Loucy (cell line): ENCODE measurements around the gene CAMK1D.

Experiments used
- H2AFZ ChIP-seq: fragments of 200-600 bp; sonication (generic); 2 replicates; pipeline ENCODE4 v1.6.0; 2016; ENCODE audit warnings: antibody characterized with exemption, mild to moderate bottlenecking, low read length, moderate library complexity
- H3F3A ChIP-seq: fragments of 200-600 bp; 2 replicates; pipeline ENCODE4 v1.6.0; 2016; ENCODE audit warnings: antibody characterized with exemption, low read depth, mild to moderate bottlenecking
- H3K27me3 ChIP-seq: fragments of 200-600 bp; sonication (generic); 2 replicates; pipeline ENCODE4 v1.6.1; 2014; ENCODE audit warnings: low read length, mild to moderate bottlenecking; ENCODE audit not compliant: insufficient read depth, poor library complexity, severe bottlenecking
- H3K36me3 ChIP-seq: fragments of 200-600 bp; sonication (generic); 2 replicates; pipeline ENCODE4 v1.6.1; 2016; ENCODE audit warnings: low read length; ENCODE audit not compliant: insufficient read depth
- H3K4me1 ChIP-seq: fragments of 200-600 bp; sonication (generic); 2 replicates; pipeline ENCODE4 v1.5.1; 2014; ENCODE audit warnings: low read length, mild to moderate bottlenecking; ENCODE audit not compliant: insufficient read depth, poor library complexity, severe bottlenecking
- H3K4me2 ChIP-seq: fragments of 200-600 bp; sonication (generic); 2 replicates; pipeline ENCODE4 v1.6.0; 2014; ENCODE audit warnings: antibody characterized with exemption, low read length, low read depth, mild to moderate bottlenecking; ENCODE audit not compliant: poor library complexity, severe bottlenecking
- H3K4me3 ChIP-seq: fragments of 200-600 bp; sonication (generic); 2 replicates; pipeline ENCODE4 v1.5.1; 2014; ENCODE audit warnings: low read length, mild to moderate bottlenecking, mixed read lengths; ENCODE audit not compliant: poor library complexity, severe bottlenecking
- H3K79me2 ChIP-seq: fragments of 200-600 bp; sonication (generic); 2 replicates; pipeline ENCODE4 v1.6.1; 2014; ENCODE audit warnings: low read length; ENCODE audit not compliant: insufficient read depth
- H3K9ac ChIP-seq: fragments of 200-600 bp; sonication (generic); 2 replicates; pipeline ENCODE4 v1.6.0; 2014; ENCODE audit warnings: mild to moderate bottlenecking, low read depth, low read length, moderate library complexity; ENCODE audit not compliant: poor library complexity, severe bottlenecking
- H3K9me2 ChIP-seq: fragments of 200-600 bp; sonication (generic); replicated peaks from 2 replicates; pipeline ENCODE4 v1.6.1; 2016; ENCODE audit warnings: low read depth, low read length, mixed read lengths
- H3K9me3 ChIP-seq: fragments of 200-600 bp; sonication (generic); 2 replicates; pipeline ENCODE4 v1.6.1; 2014; ENCODE audit warnings: mild to moderate bottlenecking, antibody characterized with exemption, low read length, low read depth; ENCODE audit not compliant: insufficient read depth
- H4K20me1 ChIP-seq: fragments of 200-600 bp; sonication (generic); 2 replicates; pipeline ENCODE4 v1.6.0; 2014; ENCODE audit warnings: antibody characterized with exemption, low read length, mild to moderate bottlenecking; ENCODE audit not compliant: insufficient read depth, poor library complexity, severe bottlenecking
- EZH2phosphoT487 ChIP-seq: fragments of 200-600 bp; IDR thresholded peaks from 2 replicates; pipeline ENCODE4 v1.6.1; 2018; ENCODE audit warnings: antibody characterized with exemption, mild to moderate bottlenecking, moderate library complexity, borderline replicate concordance
- TF ChIP-seq, protein P1 (sequence below): fragments of 200-600 bp; sonication (generic); conservative IDR thresholded peaks from 2 replicates; pipeline ENCODE4 v1.5.1; 2014; ENCODE audit warnings: mild to moderate bottlenecking, antibody characterized with exemption, low read length

CAMK1D gene

GRCh38 chr10:12595936-12596576 lies 246.7 kb downstream of the CAMK1D start:
- Histone ChIP-seq H3K4me1 (peaks cover 11% of the 10 kb centered on the region), H3K9me2 (no peaks in the 10 kb centered on the region), H3K27me3 (no peaks in the 10 kb centered on the region), H3K9ac (no peak overlapping the region), H3F3A (no peaks in the 10 kb centered on the region), H3K79me2 (no peaks in the 10 kb centered on the region), H3K36me3 (peaks cover 3% of the 10 kb centered on the region; the same call in 1 of the 2 replicates), H3K4me2 (no peak overlapping the region), H2AFZ (no peak overlapping the region), H3K4me3 (no peak overlapping the region), H3K9me3 (peaks cover 7% of the 10 kb centered on the region; the same call in 1 of the 2 replicates), H4K20me1 (no peaks in the 10 kb centered on the region)
- TF ChIP-seq, protein P1, sequence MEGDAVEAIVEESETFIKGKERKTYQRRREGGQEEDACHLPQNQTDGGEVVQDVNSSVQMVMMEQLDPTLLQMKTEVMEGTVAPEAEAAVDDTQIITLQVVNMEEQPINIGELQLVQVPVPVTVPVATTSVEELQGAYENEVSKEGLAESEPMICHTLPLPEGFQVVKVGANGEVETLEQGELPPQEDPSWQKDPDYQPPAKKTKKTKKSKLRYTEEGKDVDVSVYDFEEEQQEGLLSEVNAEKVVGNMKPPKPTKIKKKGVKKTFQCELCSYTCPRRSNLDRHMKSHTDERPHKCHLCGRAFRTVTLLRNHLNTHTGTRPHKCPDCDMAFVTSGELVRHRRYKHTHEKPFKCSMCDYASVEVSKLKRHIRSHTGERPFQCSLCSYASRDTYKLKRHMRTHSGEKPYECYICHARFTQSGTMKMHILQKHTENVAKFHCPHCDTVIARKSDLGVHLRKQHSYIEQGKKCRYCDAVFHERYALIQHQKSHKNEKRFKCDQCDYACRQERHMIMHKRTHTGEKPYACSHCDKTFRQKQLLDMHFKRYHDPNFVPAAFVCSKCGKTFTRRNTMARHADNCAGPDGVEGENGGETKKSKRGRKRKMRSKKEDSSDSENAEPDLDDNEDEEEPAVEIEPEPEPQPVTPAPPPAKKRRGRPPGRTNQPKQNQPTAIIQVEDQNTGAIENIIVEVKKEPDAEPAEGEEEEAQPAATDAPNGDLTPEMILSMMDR = no peak
- TF ChIP-seq EZH2phosphoT487 = no peak

DNA sequence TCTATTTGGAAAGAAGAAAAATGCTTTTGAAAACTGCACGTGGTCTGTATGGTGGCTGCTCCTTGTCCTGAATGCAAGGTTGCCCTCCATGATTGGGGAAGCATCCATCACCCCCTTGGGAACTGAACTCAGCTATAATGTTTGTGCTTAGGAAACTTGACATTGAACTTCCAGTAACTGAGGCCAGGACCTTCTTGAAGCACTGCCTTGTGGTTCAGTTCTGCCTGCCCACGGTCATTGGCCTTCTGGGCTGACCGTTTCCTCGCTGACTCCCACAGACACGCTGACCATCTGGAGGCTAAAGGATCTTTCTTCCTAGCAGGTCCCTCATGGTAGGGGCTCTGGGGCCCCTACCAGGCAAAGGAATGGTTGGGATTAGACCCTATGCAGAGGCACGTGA lies 247.8 kb downstream of the CAMK1D start:
- no peak for TF ChIP-seq EZH2phosphoT487
- TF ChIP-seq, protein P1 = no peak
- Histone ChIP-seq H3K4me2 (no peak overlapping the region), H3K9me2 (no peaks in the 10 kb centered on the region), H3K4me3 (no peak overlapping the region), H3K9ac (no peak overlapping the region), H3F3A (no peaks in the 10 kb centered on the region), H2AFZ (no peak overlapping the region), H3K9me3 (peaks cover 7% of the 10 kb centered on the region; the same call in 1 of the 2 replicates), H3K27me3 (no peaks in the 10 kb centered on the region), H4K20me1 (no peaks in the 10 kb centered on the region), H3K4me1 (peaks cover 11% of the 10 kb centered on the region), H3K36me3 (peaks cover 3% of the 10 kb centered on the region; the same call in 1 of the 2 replicates), H3K79me2 (no peaks in the 10 kb centered on the region)

- H4K20me1 ChIP-seq = no peaks in the 10 kb centered on the region
- H3K9ac ChIP-seq = no peak overlapping the region
- H3K9me2 ChIP-seq = no peaks in the 10 kb centered on the region
- H2AFZ ChIP-seq = no peak overlapping the region
- TF ChIP-seq EZH2phosphoT487 = no peak
- TF ChIP-seq, protein P1 = no peak
- H3K9me3 ChIP-seq = peaks cover 7% of the 10 kb centered on the region; the same call in 1 of the 2 replicates
- H3K4me2 ChIP-seq = no peak overlapping the region
- H3K36me3 ChIP-seq = peaks cover 3% of the 10 kb centered on the region; the same call in 1 of the 2 replicates
- H3K4me3 ChIP-seq = no peak overlapping the region
- H3K27me3 ChIP-seq = no peaks in the 10 kb centered on the region
- no peaks in the 10 kb centered on the region for H3F3A ChIP-seq
- no peaks in the 10 kb centered on the region for H3K79me2 ChIP-seq
- H3K4me1 ChIP-seq = peaks cover 11% of the 10 kb centered on the region
Measured at GRCh38 chr10:12597788-12598765, 248.7 kb downstream of the CAMK1D start.
